ENCODE results near the gene CEP164. TPM values are rescaled to one million over a fixed set of nuclear protein-coding genes. Genes with fewer than 3 reads are reported as not detected.

CEP164 gene
- total and polyA plus RNA-seq, 2 of the 8 experiments (the other 6 are each of a cell fraction or from before 2014, with no cell fraction given), result 8.4 to 20.8 TPM

- CTCF ChIA-PET (ENCODE audit: partially characterized antibody), result interaction anchor here (0.7 to 1.6 kb wide), 7 partner anchors 12 to 519 kb away, joined by 3 read pairs; partner anchors contain the start of gene BACE1-AS
- peak overlapping the region; percentile 10; the same call in 1 of the 2 replicates for H2BK15ac ChIP-seq (ENCODE audit: low read length)
- no peak overlapping the region for H2BK20ac ChIP-seq (ENCODE audit: low read length)
- H3K27ac ChIP-seq (ENCODE audit: low read depth, low read length), result no peak overlapping the region
- H3K4me3 ChIP-seq (ENCODE audit: extremely low read depth in 1 of 4, insufficient read depth in 2 of 4, low read depth in 3 of 4, low read length in 4 of 4), result no peak overlapping the region
- no peak overlapping the region for H3K23ac ChIP-seq (ENCODE audit: insufficient read length)
- no peaks in the 10 kb centered on the region for H3K79me1 ChIP-seq (ENCODE audit: low read depth, low read length)
- no peak overlapping the region for H4K91ac ChIP-seq (replicated peaks; ENCODE audit: insufficient read length, low read length)
- H3K9me3 ChIP-seq (ENCODE audit: insufficient read depth in 2 of 2, low read depth in 1 of 2, low read length in 1 of 2), result no peaks in the 10 kb centered on the region
- H3K18ac ChIP-seq (ENCODE audit: extremely low read depth, low read length), result 0 out of 2 replicates have a peak overlapping the region, but pooled peaks have one; percentile 20
- no peaks in the 10 kb centered on the region for H3K23me2 ChIP-seq (ENCODE audit: low read depth, low read length)
- H4K5ac ChIP-seq (ENCODE audit: insufficient read length, low read depth, low read length), result no peak overlapping the region
- no peak overlapping the region for H3K4ac ChIP-seq (replicated peaks; ENCODE audit: insufficient read length, low read depth, low read length)
- H3K56ac ChIP-seq (replicated peaks; ENCODE audit: insufficient read length, low read depth, low read length), result no peak overlapping the region
- H3K27me3 ChIP-seq (replicated peaks in 1 of 4; ENCODE audit: control insufficient read depth in 3 of 4, extremely low read depth in 1 of 4, insufficient read depth in 3 of 4, low read length in 3 of 4), result no peaks in the 10 kb centered on the region
- H2AFZ ChIP-seq (ENCODE audit: low read length), result no peak overlapping the region
- H3K9ac ChIP-seq (replicated peaks in 1 of 4; ENCODE audit: extremely low read depth in 1 of 4, low read depth in 3 of 4, low read length in 3 of 4), result no peak overlapping the region
- no peaks in the 10 kb centered on the region for H3K79me2 ChIP-seq (ENCODE audit: control insufficient read depth in 1 of 2, insufficient read depth in 2 of 2, low read length in 2 of 2)
- H2BK5ac ChIP-seq (ENCODE audit: low read depth, low read length), result peak overlapping the region; percentile 79; the same call in 1 of the 2 replicates
- no peak overlapping the region for H3K4me2 ChIP-seq (ENCODE audit: insufficient read depth in 1 of 2, low read depth in 2 of 2, low read length in 2 of 2)
- FAIRE-seq (no peak), DNase-seq (ENCODE audit: low read depth in 1 of 2, low spot score in 2 of 2) (no peak)
- no peak overlapping the region for H2BK120ac ChIP-seq (replicated peaks; ENCODE audit: low read depth, low read length)
- H2AK5ac ChIP-seq (ENCODE audit: low read depth, low read length), result no peak overlapping the region; the same call in 1 of the 2 replicates
- H2BK12ac ChIP-seq (ENCODE audit: low read depth, low read length), result peak overlapping the region; percentile 46; the same call in 1 of the 2 replicates
- 77% methylated on average over 4 of the region's 4 CpGs; no CpG with 5 or more reads in 1 of the 2 experiments for WGBS, 2 experiments (ENCODE audit: extremely low coverage in 1 of 2, insufficient coverage in 1 of 2, insufficient read length in 1 of 2, insufficient replicate concordance in 2 of 2, low coverage in 1 of 2, low lambda C conversion rate in 2 of 2, missing lambda C conversion rate in 1 of 2)
- H3K14ac ChIP-seq (ENCODE audit: insufficient read length), result no peak overlapping the region
- peaks cover 7 to 23% (median 15%) of the 10 kb centered on the region in 4 experiments for H3K4me1 ChIP-seq (replicated peaks in 1 of 4; ENCODE audit: control insufficient read depth in 3 of 4, insufficient read depth in 4 of 4, low read length in 3 of 4)
- no peak overlapping the region for H4K8ac ChIP-seq (ENCODE audit: extremely low read depth, insufficient read depth, low read length)
- H3K36me3 ChIP-seq (ENCODE audit: control insufficient read depth in 2 of 4, insufficient read depth in 4 of 4, low read length in 3 of 4), result no peaks in the 10 kb centered on the region
- POLR2A ChIA-PET (ENCODE audit: partially characterized antibody), result interaction anchor here (0.9 to 2.0 kb wide), 6 partner anchors 12 to 23 kb away, joined by 3 to 6 read pairs (median 4); partner anchors contain the start of genes BACE1 and BACE1-AS
- no peaks in the 10 kb centered on the region for H4K20me1 ChIP-seq (replicated peaks in 1 of 2; ENCODE audit: control insufficient read depth in 1 of 2, insufficient read depth in 2 of 2, low read length in 2 of 2)
- TF ChIP-seq POLR2A (IDR thresholded peaks at IDR 0.05; ENCODE audit: control extremely low read depth in 1 of 2, low read depth in 2 of 2, low read length in 2 of 2), result no peak
- no peak for TF ChIP-seq ZNF274 (IDR thresholded peaks at IDR 0.05; ENCODE audit: borderline replicate concordance, extremely low read depth, low read length)
- TF ChIP-seq SRF (IDR thresholded peaks at IDR 0.05; ENCODE audit: low read depth, low read length), result no peak
- TF ChIP-seq JUND (IDR thresholded peaks at IDR 0.05; ENCODE audit: low read length), result no peak
- TF ChIP-seq E2F6 (IDR thresholded peaks at IDR 0.05), result no peak
- no peak for TF ChIP-seq RBBP5 (IDR thresholded peaks at IDR 0.05; ENCODE audit: borderline replicate concordance, low read depth, low read length)
- no peak for TF ChIP-seq CEBPB (IDR thresholded peaks at IDR 0.05; ENCODE audit: low read depth, low read length)
- TF ChIP-seq EP300 (IDR thresholded peaks at IDR 0.05; ENCODE audit: borderline replicate concordance in 1 of 2, low read depth in 2 of 2, low read length in 2 of 2), result no peak
- TF ChIP-seq PHF8 (conservative IDR thresholded peaks at IDR 0.05; ENCODE audit: low read depth, low read length), result no peak
- no peak for TF ChIP-seq SIX5 (IDR thresholded peaks at IDR 0.05; ENCODE audit: low read depth, low read length)
- no peak for TF ChIP-seq CREB1 (IDR thresholded peaks at IDR 0.05)
- no peak for TF ChIP-seq TAF1 (IDR thresholded peaks at IDR 0.05; ENCODE audit: low read depth, low read length)
- TF ChIP-seq GTF2F1 (IDR thresholded peaks at IDR 0.05; ENCODE audit: borderline replicate concordance, low read depth, low read length), result no peak
- no peak for TF ChIP-seq SIRT6 (IDR thresholded peaks at IDR 0.05; ENCODE audit: low read length)
Measured at GRCh38 chr11:117303101-117303500, 24.6 kb upstream of the CEP164 start.
